Measurements from ENCODE around the gene ROS1.

Gene ROS1

GRCh38 chr6:117309069-117309468 lies 116.7 kb downstream of the ROS1 start:
- no peak for DNase-seq (ENCODE audit: low spot score)

GRCh38 chr6:117307655-117308054 lies 118.1 kb downstream of the ROS1 start:
- no peak for DNase-seq (ENCODE audit: low spot score)

GRCh38 chr6:117306227-117306790 lies 119.4 kb downstream of the ROS1 start:
- no peak for DNase-seq (ENCODE audit: low spot score)

- DNase-seq (ENCODE audit: low spot score): no peak
These were observed 121.3 kb downstream of the ROS1 start for GRCh38 chr6:117304446-117304845.

- DNase-seq (ENCODE audit: low spot score): no peak
These were observed 122.4 kb downstream of the ROS1 start for GRCh38 chr6:117303323-117303722.

GRCh38 chr6:117298941-117299340 lies 126.8 kb downstream of the ROS1 start:
- no peak for DNase-seq (ENCODE audit: low spot score)

- DNase-seq (ENCODE audit: low spot score): no peak
These were observed 135.4 kb downstream of the ROS1 start for GRCh38 chr6:117290173-117290846.

- DNase-seq (ENCODE audit: low spot score): no peak
These were observed 137.5 kb downstream of the ROS1 start for GRCh38 chr6:117288083-117288715.

GRCh38 chr6:117280922-117281321 lies 144.8 kb downstream of the ROS1 start:
- DNase-seq (ENCODE audit: low spot score): peak; percentile 2

GRCh38 chr6:117276778-117277316 lies 148.9 kb downstream of the ROS1 start:
- no peak for DNase-seq (ENCODE audit: low spot score)

GRCh38 chr6:117275711-117276110 lies 150.0 kb downstream of the ROS1 start:
- no peak for DNase-seq (ENCODE audit: low spot score)

- DNase-seq (ENCODE audit: low spot score): no peak
These were observed 150.5 kb downstream of the ROS1 start for GRCh38 chr6:117275205-117275604.

GRCh38 chr6:117272891-117273290 lies 152.9 kb downstream of the ROS1 start:
- DNase-seq (ENCODE audit: low spot score): no peak

- no peak for DNase-seq (ENCODE audit: low spot score)
These were observed 153.5 kb downstream of the ROS1 start for GRCh38 chr6:117272032-117272866.

- DNase-seq (ENCODE audit: low spot score): no peak
These were observed 154.8 kb downstream of the ROS1 start for GRCh38 chr6:117270843-117271507.

GRCh38 chr6:117270055-117270842 lies 155.5 kb downstream of the ROS1 start:
- no peak for DNase-seq (ENCODE audit: low spot score)

GRCh38 chr6:117269638-117270054 lies 156.1 kb downstream of the ROS1 start:
- DNase-seq (ENCODE audit: low spot score): no peak

- no peak for DNase-seq (ENCODE audit: low spot score)
These were observed 156.8 kb downstream of the ROS1 start for GRCh38 chr6:117268924-117269323.

- no peak for DNase-seq (ENCODE audit: low spot score)
These were observed 157.8 kb downstream of the ROS1 start for GRCh38 chr6:117267766-117268534.

- DNase-seq (ENCODE audit: low spot score): no peak
These were observed 158.7 kb downstream of the ROS1 start for GRCh38 chr6:117267054-117267347.
